Chondrocyte (in vitro differentiated cells): ENCODE results near the gene ALG14. TPM values are rescaled to one million over a fixed set of nuclear protein-coding genes. Genes with fewer than 3 reads are reported as not detected.

Experiments used
- DNase-seq: peaks from one replicate; pipeline ENCODE4 v3.0.0; 2021; ENCODE audit warnings: mixed read lengths, low spot score
- H3K27ac Mint-ChIP-seq: one replicate; pipeline ENCODE4 v1.8.0; 2021; ENCODE audit warnings: mild to moderate bottlenecking, moderate library complexity, mixed read lengths; ENCODE audit not compliant: unreplicated experiment
- H3K27me3 Mint-ChIP-seq: 2 replicates; pipeline ENCODE4 v1.8.0; 2021; ENCODE audit warnings: low read depth, mixed read lengths
- H3K36me3 Mint-ChIP-seq: 2 replicates; pipeline ENCODE4 v1.8.0; 2021; ENCODE audit warnings: low read depth, mixed read lengths
- H3K4me1 Mint-ChIP-seq: 2 replicates; pipeline ENCODE4 v1.8.0; 2021; ENCODE audit warnings: low read depth, mild to moderate bottlenecking, mixed read lengths
- H3K4me3 Mint-ChIP-seq: one replicate; pipeline ENCODE4 v1.8.0; 2021; ENCODE audit warnings: mild to moderate bottlenecking, moderate library complexity, mixed read lengths; ENCODE audit not compliant: unreplicated experiment
- H3K9me3 Mint-ChIP-seq: 2 replicates; pipeline ENCODE4 v1.8.0; 2021; ENCODE audit warnings: low read depth, mixed read lengths
- total RNA-seq: library from RNA; stranded (reverse); gene quantifications from 3 replicates; pipeline ENCODE4 v1.2.1, GENCODE V29; 2021
- TF ChIP-seq, protein P1 (sequence below): fragments of 200-600 bp; sonication (generic); IDR thresholded peaks from 2 replicates; pipeline ENCODE4 v1.5.0; 2021; ENCODE audit warnings: antibody characterized with exemption, mild to moderate bottlenecking, moderate library complexity

Gene ALG14
- total RNA-seq, 1 donor from 2014 or later: 3.8 TPM

DNA sequence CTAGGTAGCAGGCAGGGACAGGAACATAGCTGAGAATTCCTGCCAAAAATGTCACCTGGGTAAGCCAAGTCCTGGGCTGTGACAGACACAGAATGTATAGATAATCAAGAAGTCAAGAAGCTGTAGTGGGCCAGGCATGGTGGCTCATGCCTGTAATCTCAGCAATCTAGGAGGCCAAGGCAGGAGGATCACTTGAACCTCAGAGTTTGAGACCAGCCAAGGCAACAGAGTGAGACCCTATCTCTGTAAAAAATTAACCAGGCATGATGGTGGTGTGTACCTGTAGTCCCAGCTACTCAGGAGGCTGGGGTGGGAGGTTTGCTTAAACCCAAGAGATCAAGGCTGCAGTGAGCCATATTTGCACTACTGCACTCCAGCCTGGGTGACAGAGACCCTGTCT, 3.3 kb upstream of the ALG14 start:
- H3K4me1 Mint-ChIP-seq: peaks cover 13% of the 10 kb centered on the region
- H3K36me3 Mint-ChIP-seq: peaks cover 2% of the 10 kb centered on the region
- DNase-seq: no peak
- no peaks in the 10 kb centered on the region for H3K9me3 Mint-ChIP-seq
- no peak overlapping the region for H3K4me3 Mint-ChIP-seq
- no peak overlapping the region for H3K27ac Mint-ChIP-seq
- TF ChIP-seq, protein P1, sequence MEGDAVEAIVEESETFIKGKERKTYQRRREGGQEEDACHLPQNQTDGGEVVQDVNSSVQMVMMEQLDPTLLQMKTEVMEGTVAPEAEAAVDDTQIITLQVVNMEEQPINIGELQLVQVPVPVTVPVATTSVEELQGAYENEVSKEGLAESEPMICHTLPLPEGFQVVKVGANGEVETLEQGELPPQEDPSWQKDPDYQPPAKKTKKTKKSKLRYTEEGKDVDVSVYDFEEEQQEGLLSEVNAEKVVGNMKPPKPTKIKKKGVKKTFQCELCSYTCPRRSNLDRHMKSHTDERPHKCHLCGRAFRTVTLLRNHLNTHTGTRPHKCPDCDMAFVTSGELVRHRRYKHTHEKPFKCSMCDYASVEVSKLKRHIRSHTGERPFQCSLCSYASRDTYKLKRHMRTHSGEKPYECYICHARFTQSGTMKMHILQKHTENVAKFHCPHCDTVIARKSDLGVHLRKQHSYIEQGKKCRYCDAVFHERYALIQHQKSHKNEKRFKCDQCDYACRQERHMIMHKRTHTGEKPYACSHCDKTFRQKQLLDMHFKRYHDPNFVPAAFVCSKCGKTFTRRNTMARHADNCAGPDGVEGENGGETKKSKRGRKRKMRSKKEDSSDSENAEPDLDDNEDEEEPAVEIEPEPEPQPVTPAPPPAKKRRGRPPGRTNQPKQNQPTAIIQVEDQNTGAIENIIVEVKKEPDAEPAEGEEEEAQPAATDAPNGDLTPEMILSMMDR: no peak
- no peaks in the 10 kb centered on the region for H3K27me3 Mint-ChIP-seq

DNA sequence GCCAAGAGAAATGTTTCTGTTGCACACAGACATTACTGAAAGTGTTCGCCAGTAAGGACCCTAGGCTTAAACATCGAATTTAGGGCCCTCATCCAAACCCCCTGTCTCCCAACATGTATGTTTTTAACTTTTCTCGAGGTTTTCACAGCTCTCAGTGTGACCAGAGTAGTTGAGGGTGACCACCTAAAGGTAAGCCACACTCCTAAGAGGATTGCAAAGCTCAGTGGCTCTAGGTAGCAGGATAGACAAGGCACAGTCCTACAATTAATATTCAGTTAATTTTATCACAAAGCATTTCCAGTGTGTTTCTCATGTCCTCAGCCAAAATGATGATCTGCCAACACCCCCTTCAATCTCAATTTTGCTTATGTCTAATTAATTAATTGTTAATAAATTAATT, 695 bp upstream of the ALG14 start:
- TF ChIP-seq, protein P1: no peak
- Mint-ChIP-seq H3K36me3 (peaks cover 2% of the 10 kb centered on the region), H3K27me3 (no peaks in the 10 kb centered on the region), H3K9me3 (no peaks in the 10 kb centered on the region), H3K4me1 (peaks cover 13% of the 10 kb centered on the region), H3K4me3 (peak overlapping the region; percentile 92), H3K27ac (peak overlapping the region; percentile 98)
- DNase-seq: no peak

DNA sequence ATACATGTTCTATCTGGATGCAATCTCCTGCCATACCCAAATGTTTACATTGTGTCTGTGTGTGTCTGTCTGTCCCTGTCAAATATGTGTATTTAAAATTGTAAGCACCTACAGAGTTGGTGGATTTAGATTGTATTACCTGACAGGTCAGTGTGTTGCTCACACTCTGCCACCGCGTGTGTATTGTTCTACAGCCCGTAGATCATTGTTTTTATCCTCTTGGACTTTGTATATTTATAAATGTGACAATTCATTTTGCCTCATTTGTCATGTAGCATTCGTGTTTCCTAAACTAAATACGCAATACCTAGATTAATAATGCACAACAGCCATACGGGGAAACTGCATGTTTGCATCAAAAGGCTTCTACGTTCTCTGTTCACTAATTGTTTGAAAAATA, 634 bp downstream of the ALG14 start:
- TF ChIP-seq, protein P1: no peak
- Mint-ChIP-seq H3K9me3 (no peaks in the 10 kb centered on the region), H3K36me3 (peaks cover 2% of the 10 kb centered on the region), H3K4me3 (peak overlapping the region; percentile 92), H3K27me3 (no peaks in the 10 kb centered on the region), H3K27ac (peak overlapping the region; percentile 98), H3K4me1 (peaks cover 13% of the 10 kb centered on the region)
- no peak for DNase-seq

DNA sequence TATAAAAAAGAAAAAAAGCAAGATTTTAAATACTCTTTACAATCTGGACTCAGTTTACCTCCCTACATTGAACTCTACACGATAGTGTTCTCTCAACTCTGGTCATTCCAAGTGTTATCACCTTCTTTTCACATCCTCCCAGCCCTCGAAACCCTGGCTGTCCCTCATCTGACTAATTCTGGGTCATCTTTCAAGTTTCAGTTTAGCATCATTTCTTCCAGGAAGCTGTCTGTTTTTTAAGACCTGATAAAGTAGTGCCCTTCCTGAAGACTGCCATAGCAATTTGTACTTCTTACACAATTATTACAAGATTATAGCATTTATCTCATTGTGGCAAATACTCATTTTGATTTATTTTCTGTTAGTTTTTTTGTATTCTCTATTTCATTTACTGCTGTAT, 1.2 kb downstream of the ALG14 start:
- Mint-ChIP-seq H3K27me3 (no peaks in the 10 kb centered on the region), H3K4me1 (peaks cover 13% of the 10 kb centered on the region), H3K9me3 (no peaks in the 10 kb centered on the region), H3K4me3 (peak overlapping the region; percentile 92), H3K27ac (no peak overlapping the region), H3K36me3 (peaks cover 2% of the 10 kb centered on the region)
- no peak for DNase-seq
- TF ChIP-seq, protein P1: no peak

DNA sequence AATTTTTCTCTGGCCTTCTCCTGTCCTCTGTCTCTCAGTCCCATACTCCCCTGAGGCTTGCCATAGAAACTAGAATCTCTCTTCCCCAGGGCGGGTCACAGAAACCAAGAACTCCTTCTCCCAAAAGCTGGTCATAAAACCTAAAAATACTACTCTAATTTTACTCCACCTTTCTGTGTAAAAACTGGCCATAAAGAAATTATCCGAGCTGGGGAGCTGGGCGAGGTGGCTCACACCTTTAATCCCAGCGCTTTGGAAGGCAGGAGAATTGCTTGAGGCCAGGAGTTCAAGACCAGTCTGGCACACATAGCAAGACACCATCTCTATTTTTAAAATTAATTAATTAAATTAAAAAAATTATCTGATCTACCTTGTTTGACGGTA, 3.0 kb downstream of the ALG14 start:
- TF ChIP-seq, protein P1: no peak
- no peak for DNase-seq
- H3K27ac Mint-ChIP-seq: no peak overlapping the region
- H3K4me3 Mint-ChIP-seq: no peak overlapping the region
- H3K4me1 Mint-ChIP-seq: peaks cover 13% of the 10 kb centered on the region
- H3K27me3 Mint-ChIP-seq: no peaks in the 10 kb centered on the region
- peaks cover 4% of the 10 kb centered on the region for H3K36me3 Mint-ChIP-seq
- H3K9me3 Mint-ChIP-seq: no peaks in the 10 kb centered on the region
